Nephron (organoid): ENCODE results near the gene DLX3.

Experiments
- H3K27ac Mint-ChIP-seq, 3 experiments: 2 replicates each; pipeline ENCODE4 v1.8.0; 2020; ENCODE audit warnings: mixed read lengths in 3 of 3, mild to moderate bottlenecking in 2 of 3, moderate library complexity in 1 of 3
- H3K27me3 Mint-ChIP-seq: 2 replicates; pipeline ENCODE4 v1.8.0; 2021; ENCODE audit warnings: low read depth, mild to moderate bottlenecking, moderate library complexity, mixed read lengths
- H3K36me3 Mint-ChIP-seq: 2 replicates; pipeline ENCODE4 v1.8.0; 2020; ENCODE audit warnings: low read depth, mixed read lengths
- H3K4me1 Mint-ChIP-seq: 2 replicates; pipeline ENCODE4 v1.8.0; 2020; ENCODE audit warnings: mixed read lengths
- H3K4me3 Mint-ChIP-seq, 3 experiments: 2 replicates each; pipeline ENCODE4 v1.8.0; 2020; ENCODE audit warnings: mild to moderate bottlenecking in 3 of 3, mixed read lengths in 3 of 3, moderate library complexity in 2 of 3
- H3K9me3 Mint-ChIP-seq: 2 replicates; pipeline ENCODE4 v1.8.0; 2020; ENCODE audit warnings: mixed read lengths
- CTCF ChIP-seq, 3 experiments: fragments of 200-600 bp; sonication (generic); IDR thresholded peaks; one replicate each; pipeline ENCODE4 v1.5.0; 2021; ENCODE audit warnings: antibody characterized with exemption in 3 of 3; ENCODE audit not compliant: unreplicated experiment in 3 of 3

DLX3 gene

DNA sequence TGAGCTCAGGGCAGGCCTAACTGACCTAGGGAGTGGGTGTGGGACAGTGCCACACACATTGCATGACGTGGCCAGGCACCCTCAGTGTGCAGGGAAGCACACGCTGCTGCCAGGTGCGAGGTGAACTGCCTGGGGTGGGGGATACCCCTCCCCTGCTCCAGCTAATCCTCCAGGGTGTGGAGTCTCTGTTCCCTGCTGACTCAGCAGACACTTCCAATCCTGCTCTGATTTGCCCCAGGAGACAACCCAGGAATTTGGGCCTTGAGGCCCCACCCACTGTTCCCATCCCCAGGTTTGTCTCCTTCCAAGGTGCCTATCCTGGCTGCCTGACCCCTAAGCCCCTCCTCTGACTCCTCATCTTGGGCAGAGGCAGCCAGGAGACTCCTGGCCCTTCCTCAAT lies 10.7 kb downstream of the DLX3 start:
- peaks cover 15% of the 10 kb centered on the region for H3K4me1 Mint-ChIP-seq
- H3K4me3 Mint-ChIP-seq = peak overlapping the region in 1 of 3 experiments; percentile 28
- peaks cover 68% of the 10 kb centered on the region for H3K27me3 Mint-ChIP-seq
- H3K9me3 Mint-ChIP-seq = peaks cover 14% of the 10 kb centered on the region
- TF ChIP-seq CTCF (IDR thresholded peaks at IDR 0.05; ENCODE audit: unreplicated experiment in 3 of 3) = no peak
- peaks cover 3% of the 10 kb centered on the region for H3K36me3 Mint-ChIP-seq
- H3K27ac Mint-ChIP-seq = no peak overlapping the region

DNA sequence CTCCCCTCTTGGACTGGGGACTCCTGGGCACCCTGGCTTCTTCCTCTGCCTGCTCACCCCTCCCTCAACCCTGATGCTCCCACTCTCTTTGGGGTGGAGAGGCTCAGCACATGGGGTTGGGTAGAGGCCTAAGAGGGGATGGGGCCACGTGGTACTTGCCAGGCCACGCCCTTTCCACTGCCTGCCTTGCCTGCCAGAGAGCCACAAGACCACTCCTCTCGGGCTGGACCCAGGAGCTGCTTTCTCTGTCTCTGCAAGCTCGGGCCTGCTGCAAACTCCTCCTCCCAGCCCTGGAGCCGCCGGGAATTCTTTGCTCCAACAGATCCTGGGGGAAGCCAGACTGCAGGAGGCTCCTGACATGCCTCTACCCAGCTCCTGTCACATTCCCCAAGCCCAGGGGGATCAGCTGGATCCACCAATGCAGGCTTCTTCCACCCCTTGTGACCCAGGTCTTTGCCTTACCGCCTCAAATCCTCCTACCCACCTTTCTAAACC lies 14.3 kb downstream of the DLX3 start:
- Mint-ChIP-seq H3K4me1 (peaks cover 20% of the 10 kb centered on the region), H3K9me3 (peaks cover 10% of the 10 kb centered on the region), H3K36me3 (peaks cover 3% of the 10 kb centered on the region), H3K4me3 (no peak overlapping the region), H3K27ac (no peak overlapping the region), H3K27me3 (peaks cover 74% of the 10 kb centered on the region)
- TF ChIP-seq CTCF (IDR thresholded peaks at IDR 0.05; ENCODE audit: unreplicated experiment in 3 of 3) = no peak

- peaks cover 8% of the 10 kb centered on the region for H3K9me3 Mint-ChIP-seq
- H3K27ac Mint-ChIP-seq = no peak overlapping the region
- peaks cover 3% of the 10 kb centered on the region for H3K36me3 Mint-ChIP-seq
- TF ChIP-seq CTCF (IDR thresholded peaks at IDR 0.05; ENCODE audit: unreplicated experiment in 3 of 3) = no peak
- H3K27me3 Mint-ChIP-seq = peaks cover 74% of the 10 kb centered on the region
- H3K4me1 Mint-ChIP-seq = peaks cover 20% of the 10 kb centered on the region
- no peak overlapping the region for H3K4me3 Mint-ChIP-seq
These were observed 15.1 kb downstream of the DLX3 start for GRCh38 chr17:49979748-49980479.

- Mint-ChIP-seq H3K27me3 (peaks cover 83% of the 10 kb centered on the region), H3K4me3 (no peak overlapping the region), H3K9me3 (peaks cover 4% of the 10 kb centered on the region), H3K27ac (no peak overlapping the region), H3K36me3 (no peaks in the 10 kb centered on the region), H3K4me1 (peaks cover 20% of the 10 kb centered on the region)
- TF ChIP-seq CTCF (IDR thresholded peaks at IDR 0.05; ENCODE audit: unreplicated experiment in 3 of 3) = no peak
These were observed 16.5 kb downstream of the DLX3 start for GRCh38 chr17:49978501-49978900.

- H3K27ac Mint-ChIP-seq = no peak overlapping the region
- H3K4me3 Mint-ChIP-seq = no peak overlapping the region
- H3K36me3 Mint-ChIP-seq = no peaks in the 10 kb centered on the region
- no peak for TF ChIP-seq CTCF (IDR thresholded peaks at IDR 0.05; ENCODE audit: unreplicated experiment in 3 of 3)
- H3K9me3 Mint-ChIP-seq = no peaks in the 10 kb centered on the region
- H3K27me3 Mint-ChIP-seq = peaks cover 91% of the 10 kb centered on the region
- H3K4me1 Mint-ChIP-seq = peaks cover 20% of the 10 kb centered on the region
These were observed 17.3 kb downstream of the DLX3 start for GRCh38 chr17:49977463-49978389.
